ENCODE data around the gene DCXR. TPM values are rescaled to one million over a fixed set of nuclear protein-coding genes. Genes with fewer than 3 reads are reported as not detected.

The DCXR gene
- total and polyA plus RNA-seq, 2 of the 13 experiments (the other 11 are each of a cell fraction or from before 2014, with no cell fraction given) = 287 to 311 TPM

GRCh38 chr17:82065193-82065637 lies 27.7 kb upstream of the DCXR start (continued):
- TF ChIP-seq ATF7-NPFF (CRISPR knock-in tag; IDR thresholded peaks at IDR 0.05; ENCODE audit: low read depth) (no peak), ZNF616 (CRISPR knock-in tag; IDR thresholded peaks at IDR 0.05; ENCODE audit: low read depth) (no peak), ATF6 (CRISPR knock-in tag; conservative IDR thresholded peaks at IDR 0.05) (no peak), PHF8 (CRISPR knock-in tag; IDR thresholded peaks at IDR 0.05) (no peak; the same call in none of the 2 replicates), ZSCAN9 (CRISPR knock-in tag; IDR thresholded peaks at IDR 0.05; ENCODE audit: borderline replicate concordance) (no peak), SP2 (CRISPR knock-in tag; IDR thresholded peaks at IDR 0.05) (no peak), NFIC (IDR thresholded peaks at IDR 0.05; ENCODE audit: low read length) (no peak), SIN3A (IDR thresholded peaks at IDR 0.05; ENCODE audit: borderline replicate concordance, low read depth, low read length) (peak; percentile 5; the same call in 1 of the 2 replicates), NR0B2 (CRISPR knock-in tag; IDR thresholded peaks at IDR 0.05) (0 out of 2 replicates have a peak, but pooled peaks have one; percentile 5), FOXP4 (CRISPR knock-in tag; IDR thresholded peaks at IDR 0.05) (no peak), ZSCAN31 (CRISPR knock-in tag; IDR thresholded peaks at IDR 0.05; ENCODE audit: low read depth) (no peak; the same call in 1 of the 2 replicates)
- TF ChIP-seq, protein P1, sequence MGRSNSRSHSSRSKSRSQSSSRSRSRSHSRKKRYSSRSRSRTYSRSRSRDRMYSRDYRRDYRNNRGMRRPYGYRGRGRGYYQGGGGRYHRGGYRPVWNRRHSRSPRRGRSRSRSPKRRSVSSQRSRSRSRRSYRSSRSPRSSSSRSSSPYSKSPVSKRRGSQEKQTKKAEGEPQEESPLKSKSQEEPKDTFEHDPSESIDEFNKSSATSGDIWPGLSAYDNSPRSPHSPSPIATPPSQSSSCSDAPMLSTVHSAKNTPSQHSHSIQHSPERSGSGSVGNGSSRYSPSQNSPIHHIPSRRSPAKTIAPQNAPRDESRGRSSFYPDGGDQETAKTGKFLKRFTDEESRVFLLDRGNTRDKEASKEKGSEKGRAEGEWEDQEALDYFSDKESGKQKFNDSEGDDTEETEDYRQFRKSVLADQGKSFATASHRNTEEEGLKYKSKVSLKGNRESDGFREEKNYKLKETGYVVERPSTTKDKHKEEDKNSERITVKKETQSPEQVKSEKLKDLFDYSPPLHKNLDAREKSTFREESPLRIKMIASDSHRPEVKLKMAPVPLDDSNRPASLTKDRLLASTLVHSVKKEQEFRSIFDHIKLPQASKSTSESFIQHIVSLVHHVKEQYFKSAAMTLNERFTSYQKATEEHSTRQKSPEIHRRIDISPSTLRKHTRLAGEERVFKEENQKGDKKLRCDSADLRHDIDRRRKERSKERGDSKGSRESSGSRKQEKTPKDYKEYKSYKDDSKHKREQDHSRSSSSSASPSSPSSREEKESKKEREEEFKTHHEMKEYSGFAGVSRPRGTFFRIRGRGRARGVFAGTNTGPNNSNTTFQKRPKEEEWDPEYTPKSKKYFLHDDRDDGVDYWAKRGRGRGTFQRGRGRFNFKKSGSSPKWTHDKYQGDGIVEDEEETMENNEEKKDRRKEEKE (IDR thresholded peaks at IDR 0.05) = no peak
- TF ChIP-seq, protein P2, sequence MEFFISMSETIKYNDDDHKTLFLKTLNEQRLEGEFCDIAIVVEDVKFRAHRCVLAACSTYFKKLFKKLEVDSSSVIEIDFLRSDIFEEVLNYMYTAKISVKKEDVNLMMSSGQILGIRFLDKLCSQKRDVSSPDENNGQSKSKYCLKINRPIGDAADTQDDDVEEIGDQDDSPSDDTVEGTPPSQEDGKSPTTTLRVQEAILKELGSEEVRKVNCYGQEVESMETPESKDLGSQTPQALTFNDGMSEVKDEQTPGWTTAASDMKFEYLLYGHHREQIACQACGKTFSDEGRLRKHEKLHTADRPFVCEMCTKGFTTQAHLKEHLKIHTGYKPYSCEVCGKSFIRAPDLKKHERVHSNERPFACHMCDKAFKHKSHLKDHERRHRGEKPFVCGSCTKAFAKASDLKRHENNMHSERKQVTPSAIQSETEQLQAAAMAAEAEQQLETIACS (CRISPR knock-in tag; IDR thresholded peaks at IDR 0.05) = peak; percentile 20; the same call in 1 of the 2 replicates
- TF ChIP-seq, protein P3, sequence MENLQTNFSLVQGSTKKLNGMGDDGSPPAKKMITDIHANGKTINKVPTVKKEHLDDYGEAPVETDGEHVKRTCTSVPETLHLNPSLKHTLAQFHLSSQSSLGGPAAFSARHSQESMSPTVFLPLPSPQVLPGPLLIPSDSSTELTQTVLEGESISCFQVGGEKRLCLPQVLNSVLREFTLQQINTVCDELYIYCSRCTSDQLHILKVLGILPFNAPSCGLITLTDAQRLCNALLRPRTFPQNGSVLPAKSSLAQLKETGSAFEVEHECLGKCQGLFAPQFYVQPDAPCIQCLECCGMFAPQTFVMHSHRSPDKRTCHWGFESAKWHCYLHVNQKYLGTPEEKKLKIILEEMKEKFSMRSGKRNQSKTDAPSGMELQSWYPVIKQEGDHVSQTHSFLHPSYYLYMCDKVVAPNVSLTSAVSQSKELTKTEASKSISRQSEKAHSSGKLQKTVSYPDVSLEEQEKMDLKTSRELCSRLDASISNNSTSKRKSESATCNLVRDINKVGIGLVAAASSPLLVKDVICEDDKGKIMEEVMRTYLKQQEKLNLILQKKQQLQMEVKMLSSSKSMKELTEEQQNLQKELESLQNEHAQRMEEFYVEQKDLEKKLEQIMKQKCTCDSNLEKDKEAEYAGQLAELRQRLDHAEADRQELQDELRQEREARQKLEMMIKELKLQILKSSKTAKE (CRISPR knock-in tag; IDR thresholded peaks at IDR 0.05; ENCODE audit: borderline replicate concordance) = no peak
- TF ChIP-seq, protein P4, sequence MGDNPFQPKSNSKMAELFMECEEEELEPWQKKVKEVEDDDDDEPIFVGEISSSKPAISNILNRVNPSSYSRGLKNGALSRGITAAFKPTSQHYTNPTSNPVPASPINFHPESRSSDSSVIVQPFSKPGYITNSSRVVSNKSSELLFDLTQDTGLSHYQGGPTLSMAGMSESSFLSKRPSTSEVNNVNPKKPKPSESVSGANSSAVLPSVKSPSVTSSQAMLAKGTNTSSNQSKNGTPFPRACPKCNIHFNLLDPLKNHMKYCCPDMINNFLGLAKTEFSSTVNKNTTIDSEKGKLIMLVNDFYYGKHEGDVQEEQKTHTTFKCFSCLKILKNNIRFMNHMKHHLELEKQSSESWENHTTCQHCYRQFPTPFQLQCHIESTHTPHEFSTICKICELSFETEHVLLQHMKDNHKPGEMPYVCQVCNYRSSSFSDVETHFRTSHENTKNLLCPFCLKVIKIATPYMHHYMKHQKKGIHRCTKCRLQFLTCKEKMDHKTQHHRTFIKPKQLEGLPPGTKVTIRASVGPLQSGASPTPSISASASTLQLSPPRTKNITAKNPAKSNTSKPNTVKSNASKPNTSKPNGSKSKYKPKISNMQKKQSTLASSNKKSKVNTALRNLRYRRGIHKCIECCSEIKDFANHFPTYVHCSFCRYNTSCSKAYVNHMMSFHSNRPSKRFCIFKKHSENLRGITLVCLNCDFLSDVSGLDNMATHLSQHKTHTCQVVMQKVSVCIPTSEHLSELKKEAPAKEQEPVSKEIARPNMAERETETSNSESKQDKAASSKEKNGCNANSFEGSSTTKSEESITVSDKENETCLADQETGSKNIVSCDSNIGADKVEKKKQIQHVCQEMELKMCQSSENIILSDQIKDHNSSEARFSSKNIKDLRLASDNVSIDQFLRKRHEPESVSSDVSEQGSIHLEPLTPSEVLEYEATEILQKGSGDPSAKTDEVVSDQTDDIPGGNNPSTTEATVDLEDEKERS (CRISPR knock-in tag; IDR thresholded peaks at IDR 0.05) = no peak
